OCI-LY3 (cell line): ENCODE measurements around the gene HOXA4.

ENCODE experiments used
- CTCF ChIP-seq: fragments of 200-600, 300-600 bp; sonication (generic); IDR thresholded peaks from 2 replicates; pipeline ENCODE4 v1.5.1; 2014; ENCODE audit warnings: antibody characterized with exemption, low read length, low read depth
- EZH2phosphoT487 ChIP-seq: fragments of 200-600 bp; shearing (Covaris generic); IDR thresholded peaks from 2 replicates; pipeline ENCODE4 v1.6.1; 2018; ENCODE audit warnings: antibody characterized with exemption, mixed run types, low read depth

GRCh38 chr7:27122077-27122910 is 8.3 kb downstream of the HOXA4 start:
- no peak for TF ChIP-seq CTCF
- no peak for TF ChIP-seq EZH2phosphoT487
